Stomach (tissue), 4 donors: Measurements from ENCODE around the gene ZNF200.

ENCODE experiments used
- CTCF ChIP-seq, 7 experiments: fragments of 450-650 bp in 4 of 7; fragments of 200-600 bp in 3 of 7; sonication (generic) in 3 of 7; IDR thresholded peaks; one replicate each; pipeline ENCODE4 v1.5.1; 2016 to 2019; ENCODE audit warnings: antibody characterized with exemption in 7 of 7, control low read depth in 2 of 7, mild to moderate bottlenecking in 1 of 7
- EP300 ChIP-seq: sonication (generic); formaldehyde crosslinking; IDR thresholded peaks from one replicate; pipeline ENCODE4 v1.6.1; 2017; ENCODE audit warnings: antibody characterized with exemption
- POLR2AphosphoS5 ChIP-seq, 3 donors: sonication (generic); formaldehyde crosslinking; IDR thresholded peaks; one replicate each; pipeline ENCODE4 v1.6.1; 2016; ENCODE audit warnings: antibody characterized with exemption in 3 of 3

DNA sequence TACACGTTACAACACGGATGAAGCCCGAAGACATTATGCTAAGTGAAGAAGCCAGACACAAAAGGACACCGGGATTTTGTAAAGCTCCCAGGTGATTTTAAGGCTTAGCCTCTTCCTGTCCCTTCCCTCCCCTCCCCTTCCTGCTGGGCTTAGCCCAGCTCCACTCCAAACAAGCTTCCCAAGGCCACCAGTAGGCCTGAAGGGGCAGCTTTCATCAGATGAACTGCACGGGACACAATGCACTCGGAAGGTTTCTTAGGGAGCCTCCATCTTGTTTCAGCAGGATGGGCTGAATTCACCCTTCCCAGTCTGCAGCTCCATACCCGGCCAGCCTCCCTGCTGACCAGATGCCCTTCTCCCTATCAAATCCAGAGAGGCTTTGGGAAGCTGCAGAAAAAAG is 11.0 kb upstream of the ZNF200 start:
- no peak for TF ChIP-seq CTCF (IDR thresholded peaks at IDR 0.05)
- no peak for TF ChIP-seq EP300
- TF ChIP-seq POLR2AphosphoS5 (IDR thresholded peaks at IDR 0.05): no peak
